Body of pancreas (tissue), 4 donors: ENCODE data around the gene MAPK10. TPM values are rescaled to one million over a fixed set of nuclear protein-coding genes. Genes with fewer than 3 reads are reported as not detected.

Experiments
- ATAC-seq: fragments of 150-250 bp; one replicate; pipeline ENCODE4 v1.9.1; 2016
- DNase-seq, 4 donors: peaks; one replicate each; pipeline ENCODE4 v3.0.0-alpha.2; 2019
- H3K27ac ChIP-seq, 4 donors: fragments of 200-600 bp; sonication (generic); 1 replicate in 3 of 4; 2 replicates in 1 of 4; pipeline versions ENCODE4 v1.5.1 to v1.6.1; 2016 to 2019; ENCODE audit warnings: mild to moderate bottlenecking in 1 of 4, mixed read lengths in 1 of 4, moderate library complexity in 1 of 4
- H3K27me3 ChIP-seq, 2 donors: fragments of 200-600 bp; sonication (generic); one replicate each; pipeline ENCODE4 v1.6.0; 2016; ENCODE audit warnings: mild to moderate bottlenecking in 1 of 2
- H3K36me3 ChIP-seq, 2 donors: fragments of 200-600 bp; sonication (generic); replicated peaks in 1 of 2; 2 replicates each; pipeline ENCODE4 v1.5.1; 2016; ENCODE audit warnings: low read depth in 2 of 2; ENCODE audit not compliant: insufficient read depth in 1 of 2
- H3K4me1 ChIP-seq: fragments of 200-600 bp; sonication (generic); one replicate; pipeline ENCODE4 v1.6.0; 2016
- H3K4me3 ChIP-seq, 2 donors: fragments of 200-600 bp; sonication (generic); 1 replicate in 1 of 2; 2 replicates in 1 of 2; pipeline ENCODE4 v1.5.1; 2016 to 2019
- H3K9me3 ChIP-seq, 3 donors: fragments of 200-600 bp; sonication (generic); 1 replicate in 2 of 3; 2 replicates in 1 of 3; pipeline ENCODE4 v1.5.1; 2016
- CTCF ChIP-seq, 7 experiments: fragments of 450-650 bp in 4 of 7; fragments of 200-600 bp in 3 of 7; sonication (generic) in 3 of 7; IDR thresholded peaks; one replicate each; pipeline ENCODE4 v1.5.1; 2016 to 2019; ENCODE audit warnings: antibody characterized with exemption in 7 of 7
- POLR2A ChIP-seq, 3 donors: fragments of 450-650 bp; IDR thresholded peaks; one replicate each; pipeline ENCODE4 v1.6.1; 2016; ENCODE audit warnings: antibody characterized with exemption in 3 of 3, mild to moderate bottlenecking in 2 of 3
- WGBS, 2 donors: methylation state at CpG; one replicate each; pipeline ENCODE4 v1.1.5; 2017; 5-methylcytosine and 5-hydroxymethylcytosine counted together
- intact Hi-C: fragments of 100-400 bp; cut with DNase I; formaldehyde crosslinking; loops from one replicate; pipeline ENCODE4 v1.15.1; 2023
- total RNA-seq, 2 donors: library from RNA; depleted of rRNA; stranded (reverse); fragments of >200 nt; gene quantifications; one replicate each; pipeline ENCODE4 v1.1.0, GENCODE V29; 2016

MAPK10 gene
- total RNA-seq, 2 donors from 2014 or later: 9.9 to 24.1 TPM

GRCh38 chr4:86269354-86269753 is 90.5 kb downstream of the MAPK10 start:
- DNase-seq (no peak), ATAC-seq (no peak)
- Histone ChIP-seq H3K36me3 (no peaks in the 10 kb centered on the region), H3K27ac (no peak overlapping the region), H3K9me3 (peaks cover 0 to 4% (median 0%) of the 10 kb centered on the region in 3 donors), H3K4me3 (no peak overlapping the region), H3K27me3 (no peaks in the 10 kb centered on the region), H3K4me1 (no peaks in the 10 kb centered on the region)
- TF ChIP-seq CTCF (IDR thresholded peaks at IDR 0.05): no peak
- TF ChIP-seq POLR2A (IDR thresholded peaks at IDR 0.05): no peak
- WGBS, 2 donors: 73 to 75% methylated on average over 1 of the region's 1 CpG
- intact Hi-C loops: no loop called here

GRCh38 chr4:86264241-86264640 is 95.6 kb downstream of the MAPK10 start:
- ATAC-seq (no peak), DNase-seq (no peak)
- Histone ChIP-seq H3K36me3 (no peaks in the 10 kb centered on the region), H3K27ac (no peak overlapping the region), H3K4me1 (no peaks in the 10 kb centered on the region), H3K4me3 (no peak overlapping the region), H3K9me3 (no peaks in the 10 kb centered on the region), H3K27me3 (no peaks in the 10 kb centered on the region)
- intact Hi-C loops: no loop called here
- TF ChIP-seq CTCF (IDR thresholded peaks at IDR 0.05): no peak

- intact Hi-C loops: no loop called here
- Histone ChIP-seq H3K27ac (no peak overlapping the region), H3K4me1 (no peaks in the 10 kb centered on the region), H3K27me3 (no peaks in the 10 kb centered on the region), H3K36me3 (no peaks in the 10 kb centered on the region), H3K4me3 (no peak overlapping the region), H3K9me3 (no peaks in the 10 kb centered on the region)
- DNase-seq (no peak), ATAC-seq (no peak)
- no peak for TF ChIP-seq POLR2A (IDR thresholded peaks at IDR 0.05)
- no peak for TF ChIP-seq CTCF (IDR thresholded peaks at IDR 0.05)
- WGBS, 2 donors: 25 to 71% methylated on average over 1 of the region's 1 CpG
Measured at GRCh38 chr4:86261636-86262035, 98.2 kb downstream of the MAPK10 start.

- no peak for DNase-seq
- Histone ChIP-seq H3K27ac (no peak overlapping the region), H3K4me1 (no peaks in the 10 kb centered on the region), H3K4me3 (no peak overlapping the region), H3K27me3 (no peaks in the 10 kb centered on the region), H3K36me3 (no peaks in the 10 kb centered on the region), H3K9me3 (no peaks in the 10 kb centered on the region)
- intact Hi-C loops: no loop called here
- ATAC-seq: no peak
- 64 to 72% methylated on average over 2 of the region's 2 CpGs for WGBS, 2 donors
- TF ChIP-seq POLR2A (IDR thresholded peaks at IDR 0.05): no peak
- no peak for TF ChIP-seq CTCF (IDR thresholded peaks at IDR 0.05)
Measured at GRCh38 chr4:86256086-86256485, 103.8 kb downstream of the MAPK10 start.

- intact Hi-C loops: no loop called here
- Histone ChIP-seq H3K27ac (no peak overlapping the region), H3K36me3 (no peaks in the 10 kb centered on the region), H3K9me3 (no peaks in the 10 kb centered on the region), H3K4me3 (no peak overlapping the region), H3K4me1 (no peaks in the 10 kb centered on the region), H3K27me3 (no peaks in the 10 kb centered on the region)
- WGBS, 2 donors: 17 to 46% methylated on average over 1 of the region's 1 CpG
- no peak for ATAC-seq
- TF ChIP-seq POLR2A (IDR thresholded peaks at IDR 0.05) (no peak), CTCF (IDR thresholded peaks at IDR 0.05) (no peak)
- no peak for DNase-seq
Measured at GRCh38 chr4:86250619-86251018, 109.2 kb downstream of the MAPK10 start.
